Measurements from ENCODE around the gene RAET1G. TPM values are rescaled to one million over a fixed set of nuclear protein-coding genes. Genes with fewer than 3 reads are reported as not detected.

The RAET1G gene
- total RNA-seq, 2 donors from 2014 or later, result 4.4 TPM; not detected in 1

DNA sequence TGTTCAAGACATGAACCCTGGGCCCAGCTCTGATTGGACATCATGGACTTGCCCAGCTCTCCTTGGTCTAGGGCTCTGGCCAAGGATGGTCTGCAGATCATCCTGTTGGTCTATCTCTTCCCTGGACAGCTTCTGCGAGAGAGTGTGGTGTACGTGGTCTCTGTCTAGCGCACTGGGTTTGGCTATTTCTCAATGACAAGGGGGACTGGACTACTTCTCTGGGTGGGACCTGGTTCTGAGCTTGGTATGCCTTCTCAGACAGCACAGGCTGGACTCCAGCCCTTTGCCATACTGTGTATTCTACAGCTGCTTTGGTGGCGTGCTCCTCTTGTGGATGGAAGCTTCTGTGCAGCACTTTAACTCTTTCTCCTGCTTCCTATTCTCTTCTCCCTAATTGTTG is 16.5 kb downstream of the RAET1G start:
- DNase-seq (ENCODE audit: low spot score), result no peak
- Histone ChIP-seq H3K9me3 (no peaks in the 10 kb centered on the region), H3K36me3 (no peaks in the 10 kb centered on the region), H3K4me1 (replicated peaks) (no peaks in the 10 kb centered on the region), H3K27ac (no peak overlapping the region), H3K27me3 (replicated peaks; ENCODE audit: insufficient read depth) (no peaks in the 10 kb centered on the region), H3K4me3 (no peak overlapping the region)
- WGBS, result 99% methylated on average over 4 of the region's 4 CpGs
- TF ChIP-seq POLR2AphosphoS5 (IDR thresholded peaks at IDR 0.05), result no peak
- TF ChIP-seq, protein P1, sequence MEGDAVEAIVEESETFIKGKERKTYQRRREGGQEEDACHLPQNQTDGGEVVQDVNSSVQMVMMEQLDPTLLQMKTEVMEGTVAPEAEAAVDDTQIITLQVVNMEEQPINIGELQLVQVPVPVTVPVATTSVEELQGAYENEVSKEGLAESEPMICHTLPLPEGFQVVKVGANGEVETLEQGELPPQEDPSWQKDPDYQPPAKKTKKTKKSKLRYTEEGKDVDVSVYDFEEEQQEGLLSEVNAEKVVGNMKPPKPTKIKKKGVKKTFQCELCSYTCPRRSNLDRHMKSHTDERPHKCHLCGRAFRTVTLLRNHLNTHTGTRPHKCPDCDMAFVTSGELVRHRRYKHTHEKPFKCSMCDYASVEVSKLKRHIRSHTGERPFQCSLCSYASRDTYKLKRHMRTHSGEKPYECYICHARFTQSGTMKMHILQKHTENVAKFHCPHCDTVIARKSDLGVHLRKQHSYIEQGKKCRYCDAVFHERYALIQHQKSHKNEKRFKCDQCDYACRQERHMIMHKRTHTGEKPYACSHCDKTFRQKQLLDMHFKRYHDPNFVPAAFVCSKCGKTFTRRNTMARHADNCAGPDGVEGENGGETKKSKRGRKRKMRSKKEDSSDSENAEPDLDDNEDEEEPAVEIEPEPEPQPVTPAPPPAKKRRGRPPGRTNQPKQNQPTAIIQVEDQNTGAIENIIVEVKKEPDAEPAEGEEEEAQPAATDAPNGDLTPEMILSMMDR (IDR thresholded peaks at IDR 0.05), result no peak
- TF ChIP-seq POLR2A (IDR thresholded peaks at IDR 0.05), result no peak
- intact Hi-C loops (cut with DNase I), result no loop called here

DNA sequence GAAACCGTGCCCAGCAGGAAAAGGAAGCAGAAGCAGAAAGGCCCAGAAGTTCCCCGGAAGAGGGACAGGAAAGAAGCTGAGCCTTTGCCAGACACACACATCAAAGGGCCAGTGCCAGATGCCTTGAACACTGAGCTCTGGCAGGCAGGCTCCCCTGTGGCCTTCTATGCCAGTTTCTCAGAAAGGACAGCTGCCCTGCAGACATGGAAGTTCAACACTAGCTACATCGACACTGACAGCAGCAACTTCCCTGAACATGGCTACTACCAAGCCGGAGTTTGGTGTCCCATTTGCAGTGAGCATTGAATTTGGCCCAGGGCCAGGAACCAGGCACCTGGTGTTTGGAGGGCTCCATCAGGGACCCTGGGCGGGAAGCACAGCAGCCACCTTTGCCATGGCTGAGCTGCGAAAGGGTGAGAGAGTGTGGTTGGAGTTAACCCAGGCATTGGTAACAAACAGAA is 17.0 kb downstream of the RAET1G start:
- Histone ChIP-seq H3K4me1 (replicated peaks) (no peaks in the 10 kb centered on the region), H3K27me3 (replicated peaks; ENCODE audit: insufficient read depth) (no peaks in the 10 kb centered on the region), H3K36me3 (no peaks in the 10 kb centered on the region), H3K4me3 (no peak overlapping the region), H3K9me3 (no peaks in the 10 kb centered on the region), H3K27ac (no peak overlapping the region)
- WGBS, result 81% methylated on average over 6 of the region's 6 CpGs
- intact Hi-C loops (cut with DNase I), result no loop called here
- no peak for DNase-seq (ENCODE audit: low spot score)
- TF ChIP-seq, protein P1 (IDR thresholded peaks at IDR 0.05), result no peak
- TF ChIP-seq POLR2AphosphoS5 (IDR thresholded peaks at IDR 0.05) (no peak), POLR2A (IDR thresholded peaks at IDR 0.05) (no peak)

DNA sequence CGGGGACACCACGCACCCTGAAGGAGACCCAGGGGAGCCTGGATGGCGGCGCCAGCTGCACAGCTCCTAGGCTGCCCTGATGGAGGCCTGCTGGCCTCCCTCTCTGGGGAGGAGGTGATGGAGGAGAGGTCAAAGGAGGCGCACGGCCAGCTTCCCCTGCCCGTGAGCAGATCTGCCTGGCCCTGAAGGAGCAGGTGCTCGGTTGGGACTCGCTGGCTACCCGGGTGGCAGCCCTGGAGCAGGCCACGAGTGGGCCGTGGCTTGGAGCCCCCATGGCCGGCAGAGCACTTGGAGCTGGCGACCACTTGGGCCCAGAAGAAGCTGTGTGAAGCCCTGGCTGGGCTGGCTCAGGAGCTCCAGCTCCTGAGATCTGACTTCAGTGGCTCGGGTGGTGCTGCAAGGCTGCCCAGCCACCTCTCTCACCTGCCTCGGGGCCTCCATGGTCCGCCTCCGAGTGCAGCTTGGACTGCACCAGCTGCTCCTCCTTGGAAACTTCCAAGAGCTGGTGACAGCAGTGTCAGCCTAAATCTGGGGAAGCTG is 17.5 kb downstream of the RAET1G start:
- no peaks in the 10 kb centered on the region for H3K9me3 ChIP-seq
- no peak for DNase-seq (ENCODE audit: low spot score)
- H3K27ac ChIP-seq, result no peak overlapping the region
- no peaks in the 10 kb centered on the region for H3K4me1 ChIP-seq (replicated peaks)
- H3K27me3 ChIP-seq (replicated peaks; ENCODE audit: insufficient read depth), result no peaks in the 10 kb centered on the region
- WGBS, result 93% methylated on average over 18 of the region's 18 CpGs
- no peak overlapping the region for H3K4me3 ChIP-seq
- TF ChIP-seq, protein P1 (IDR thresholded peaks at IDR 0.05), result no peak
- TF ChIP-seq POLR2A (IDR thresholded peaks at IDR 0.05) (no peak), POLR2AphosphoS5 (IDR thresholded peaks at IDR 0.05) (no peak)
- intact Hi-C loops (cut with DNase I), result no loop called here
- H3K36me3 ChIP-seq, result no peaks in the 10 kb centered on the region

DNA sequence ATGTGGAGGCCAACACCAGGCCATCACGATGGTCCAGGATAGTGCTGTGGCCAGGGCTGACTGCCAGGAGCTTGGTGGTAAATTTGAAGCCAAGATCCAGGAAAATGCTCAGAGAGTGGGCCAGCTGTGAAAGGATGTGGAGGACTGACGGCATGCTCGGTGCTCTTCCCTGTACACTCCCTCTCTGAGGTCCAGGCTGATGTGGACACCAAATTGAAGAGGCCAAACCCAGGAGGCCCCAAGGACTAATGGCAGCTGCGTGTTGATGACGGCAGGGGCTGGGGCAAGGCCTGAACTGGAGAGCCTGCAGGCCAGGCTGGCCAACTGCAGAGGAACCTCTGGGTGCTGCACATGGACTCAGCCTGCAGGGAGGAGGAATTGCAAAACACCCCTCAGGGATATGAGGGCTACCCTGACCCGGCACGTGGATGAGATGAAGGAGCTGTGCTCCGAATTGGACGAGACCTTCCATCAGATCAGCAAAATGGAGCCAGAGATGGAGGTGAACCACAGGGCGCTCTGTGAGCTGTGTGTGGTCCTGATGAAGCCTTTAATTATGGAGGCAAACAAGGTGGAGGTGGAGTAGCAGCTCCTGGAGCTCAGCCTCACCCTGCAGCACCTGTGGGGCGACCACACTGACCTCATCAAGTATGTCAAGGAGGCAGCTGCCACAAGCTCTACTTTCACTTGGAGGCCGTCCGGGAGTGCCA is 18.1 kb downstream of the RAET1G start:
- intact Hi-C loops (cut with DNase I), result no loop called here
- H3K36me3 ChIP-seq, result no peaks in the 10 kb centered on the region
- TF ChIP-seq POLR2A (IDR thresholded peaks at IDR 0.05) (no peak), POLR2AphosphoS5 (IDR thresholded peaks at IDR 0.05) (no peak)
- TF ChIP-seq, protein P1 (IDR thresholded peaks at IDR 0.05), result no peak
- no peak for DNase-seq (ENCODE audit: low spot score)
- H3K4me3 ChIP-seq, result no peak overlapping the region
- H3K27ac ChIP-seq, result no peak overlapping the region
- WGBS, result 84% methylated on average over 13 of the region's 13 CpGs
- no peaks in the 10 kb centered on the region for H3K4me1 ChIP-seq (replicated peaks)
- H3K27me3 ChIP-seq (replicated peaks; ENCODE audit: insufficient read depth), result no peaks in the 10 kb centered on the region
- no peaks in the 10 kb centered on the region for H3K9me3 ChIP-seq
